Measurements from ENCODE around the gene EGF. TPM values are rescaled to one million over a fixed set of nuclear protein-coding genes. Genes with fewer than 3 reads are reported as not detected.

The EGF gene
- polyA plus RNA-seq, 2 of the 4 experiments (the other 2 are of a cell fraction) = 0.59 to 0.98 TPM

GRCh38 chr4:110042545-110043517 is 130.1 kb downstream of the EGF start:
- FAIRE-seq (no peak), DNase-seq (ENCODE audit: low read depth in 1 of 2, low spot score in 1 of 2) (no peak), ATAC-seq (no peak)
- ChIA-PET CTCF (interaction anchor here (1.3 kb wide), 1 partner anchor 37 kb away, joined by 3 read pairs; no protein-coding TSS in a partner anchor), POLR2A (interaction anchor here (0.6 kb wide), 1 partner anchor 156 kb away, joined by 3 read pairs; the partner anchor contains the start of gene ELOVL6)
- TF ChIP-seq MAFK (IDR thresholded peaks at IDR 0.05; ENCODE audit: partially characterized antibody) = peak; percentile 67
- TF ChIP-seq, protein P1, sequence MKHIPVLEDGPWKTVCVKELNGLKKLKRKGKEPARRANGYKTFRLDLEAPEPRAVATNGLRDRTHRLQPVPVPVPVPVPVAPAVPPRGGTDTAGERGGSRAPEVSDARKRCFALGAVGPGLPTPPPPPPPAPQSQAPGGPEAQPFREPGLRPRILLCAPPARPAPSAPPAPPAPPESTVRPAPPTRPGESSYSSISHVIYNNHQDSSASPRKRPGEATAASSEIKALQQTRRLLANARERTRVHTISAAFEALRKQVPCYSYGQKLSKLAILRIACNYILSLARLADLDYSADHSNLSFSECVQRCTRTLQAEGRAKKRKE (CRISPR knock-in tag; IDR thresholded peaks at IDR 0.05; ENCODE audit: low read depth) = no peak
- 60% methylated on average over 10 of the region's 13 CpGs for WGBS (ENCODE audit: missing lambda C conversion rate)
- Histone ChIP-seq H3K9me3 (no peaks in the 10 kb centered on the region), H3K4me1 (no peaks in the 10 kb centered on the region), H3K4me2 (no peak overlapping the region), H3K27ac (no peak overlapping the region), H3K4me3 (no peak overlapping the region)

DNA sequence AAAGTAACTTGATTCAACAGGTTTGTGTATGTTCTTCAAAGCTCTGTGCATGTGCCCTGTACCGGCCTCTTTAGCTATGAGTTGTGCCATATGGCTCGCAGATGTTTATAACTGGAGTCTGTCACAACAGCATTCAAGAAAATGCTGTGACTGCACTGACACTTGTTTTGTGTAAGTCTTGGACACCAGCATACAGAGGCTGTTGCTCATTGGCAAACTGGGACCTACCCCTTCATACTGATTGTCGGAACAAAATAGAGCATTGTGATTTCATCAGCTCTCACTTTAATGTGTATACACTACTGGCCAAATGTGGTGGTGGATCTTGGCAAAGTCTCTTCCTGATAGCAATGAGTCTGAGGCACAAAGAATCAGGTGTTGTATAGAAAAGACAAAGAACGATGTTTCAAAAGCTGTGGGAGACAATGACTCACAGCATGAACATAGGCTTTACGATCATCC is 133.9 kb downstream of the EGF start:
- ATAC-seq = no peak
- no peak for DNase-seq (ENCODE audit: low read depth in 1 of 2, low spot score in 1 of 2)
- Histone ChIP-seq H3K4me2 (no peak overlapping the region), H3K27ac (no peak overlapping the region), H3K4me3 (no peak overlapping the region), H3K4me1 (no peaks in the 10 kb centered on the region), H3K9me3 (no peaks in the 10 kb centered on the region)
- no peak for FAIRE-seq
- POLR2A ChIA-PET = no interaction called here
- 94% methylated on average over 5 of the region's 5 CpGs for WGBS (ENCODE audit: missing lambda C conversion rate)
- TF ChIP-seq RCOR1 (IDR thresholded peaks at IDR 0.05; ENCODE audit: low read depth, low read length) = no peak
- CTCF ChIA-PET = interaction anchor here (1.7 kb wide), 1 partner anchor 471 kb away, joined by 4 read pairs; no protein-coding TSS in a partner anchor

GRCh38 chr4:110049951-110050925 is 137.6 kb downstream of the EGF start:
- H3K4me3 ChIP-seq = no peak overlapping the region
- ATAC-seq (peak in 1 of 2 experiments; percentile 66; a peak in 3 of 6 replicates), FAIRE-seq (no peak), DNase-seq (ENCODE audit: low read depth in 1 of 2, low spot score in 1 of 2) (peak; percentile 8 to 34)
- 46% methylated on average over 9 of the region's 9 CpGs for WGBS (ENCODE audit: missing lambda C conversion rate)
- no peak for TF ChIP-seq BHLHE40 (IDR thresholded peaks at IDR 0.05; ENCODE audit: low read depth, low read length)
- TF ChIP-seq MYC (IDR thresholded peaks at IDR 0.05; ENCODE audit: borderline replicate concordance, low read length) = no peak
- TF ChIP-seq BCL3 (IDR thresholded peaks at IDR 0.05) = no peak
- TF ChIP-seq, protein P2, sequence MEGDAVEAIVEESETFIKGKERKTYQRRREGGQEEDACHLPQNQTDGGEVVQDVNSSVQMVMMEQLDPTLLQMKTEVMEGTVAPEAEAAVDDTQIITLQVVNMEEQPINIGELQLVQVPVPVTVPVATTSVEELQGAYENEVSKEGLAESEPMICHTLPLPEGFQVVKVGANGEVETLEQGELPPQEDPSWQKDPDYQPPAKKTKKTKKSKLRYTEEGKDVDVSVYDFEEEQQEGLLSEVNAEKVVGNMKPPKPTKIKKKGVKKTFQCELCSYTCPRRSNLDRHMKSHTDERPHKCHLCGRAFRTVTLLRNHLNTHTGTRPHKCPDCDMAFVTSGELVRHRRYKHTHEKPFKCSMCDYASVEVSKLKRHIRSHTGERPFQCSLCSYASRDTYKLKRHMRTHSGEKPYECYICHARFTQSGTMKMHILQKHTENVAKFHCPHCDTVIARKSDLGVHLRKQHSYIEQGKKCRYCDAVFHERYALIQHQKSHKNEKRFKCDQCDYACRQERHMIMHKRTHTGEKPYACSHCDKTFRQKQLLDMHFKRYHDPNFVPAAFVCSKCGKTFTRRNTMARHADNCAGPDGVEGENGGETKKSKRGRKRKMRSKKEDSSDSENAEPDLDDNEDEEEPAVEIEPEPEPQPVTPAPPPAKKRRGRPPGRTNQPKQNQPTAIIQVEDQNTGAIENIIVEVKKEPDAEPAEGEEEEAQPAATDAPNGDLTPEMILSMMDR (IDR thresholded peaks at IDR 0.05) = peak; percentile 69
- TF ChIP-seq JUNB (IDR thresholded peaks at IDR 0.05) = no peak
- peak; percentile 66 to 69 for TF ChIP-seq RAD21 (conservative IDR thresholded peaks at IDR 0.05 in 1 of 2, IDR thresholded peaks at IDR 0.05 in 1 of 2)
- no peak for TF ChIP-seq HOXA7 (CRISPR knock-in tag; IDR thresholded peaks at IDR 0.05)
- TF ChIP-seq, protein P3, sequence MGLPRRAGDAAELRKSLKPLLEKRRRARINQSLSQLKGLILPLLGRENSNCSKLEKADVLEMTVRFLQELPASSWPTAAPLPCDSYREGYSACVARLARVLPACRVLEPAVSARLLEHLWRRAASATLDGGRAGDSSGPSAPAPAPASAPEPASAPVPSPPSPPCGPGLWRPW (IDR thresholded peaks at IDR 0.05) = no peak
- no peak for TF ChIP-seq GATA3 (IDR thresholded peaks at IDR 0.05; ENCODE audit: borderline replicate concordance)
- TF ChIP-seq SMC3 (IDR thresholded peaks at IDR 0.05) = peak; percentile 85
- no peak for TF ChIP-seq HOXB5 (CRISPR knock-in tag; IDR thresholded peaks at IDR 0.05)
- TF ChIP-seq, protein P4, sequence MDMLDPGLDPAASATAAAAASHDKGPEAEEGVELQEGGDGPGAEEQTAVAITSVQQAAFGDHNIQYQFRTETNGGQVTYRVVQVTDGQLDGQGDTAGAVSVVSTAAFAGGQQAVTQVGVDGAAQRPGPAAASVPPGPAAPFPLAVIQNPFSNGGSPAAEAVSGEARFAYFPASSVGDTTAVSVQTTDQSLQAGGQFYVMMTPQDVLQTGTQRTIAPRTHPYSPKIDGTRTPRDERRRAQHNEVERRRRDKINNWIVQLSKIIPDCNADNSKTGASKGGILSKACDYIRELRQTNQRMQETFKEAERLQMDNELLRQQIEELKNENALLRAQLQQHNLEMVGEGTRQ (IDR thresholded peaks at IDR 0.05) = no peak
- no peak for TF ChIP-seq TFCP2L1 (CRISPR knock-in tag; IDR thresholded peaks at IDR 0.05)
- no peaks in the 10 kb centered on the region for H3K9me3 ChIP-seq
- POLR2A ChIA-PET = no interaction called here
- H3K4me1 ChIP-seq = no peaks in the 10 kb centered on the region
- CTCF ChIA-PET = interaction anchor here (0.6 to 3.1 kb wide), 38 partner anchors 9 to 464 kb away, joined by 3 to 17 read pairs (median 4); partner anchors contain the start of gene ELOVL6
- no peak overlapping the region for H3K27ac ChIP-seq
- no peak overlapping the region for H3K4me2 ChIP-seq
